GM21447 (cell line): ENCODE measurements around the gene KMT5C.

Experiments used
- ATAC-seq: cut with Tn5 transposase; IDR thresholded peaks from one replicate; pipeline ENCODE4 v1.9.1; 2021; ENCODE audit not compliant: unreplicated experiment

Gene KMT5C

GRCh38 chr19:55346725-55347441 is 7.2 kb downstream of the KMT5C start:
- ATAC-seq, result no peak

- no peak for ATAC-seq
These were observed 7.8 kb downstream of the KMT5C start for GRCh38 chr19:55347442-55348009.

- ATAC-seq, result no peak
These were observed 8.8 kb downstream of the KMT5C start for GRCh38 chr19:55348317-55349034.

GRCh38 chr19:55350620-55351315 is 11.1 kb downstream of the KMT5C start:
- no peak for ATAC-seq

GRCh38 chr19:55352040-55352439 is 12.4 kb downstream of the KMT5C start:
- ATAC-seq, result no peak

- ATAC-seq, result no peak
These were observed 13.0 kb downstream of the KMT5C start for GRCh38 chr19:55352549-55353145.

- ATAC-seq, result no peak
These were observed 13.7 kb downstream of the KMT5C start for GRCh38 chr19:55353356-55353802.

GRCh38 chr19:55353803-55354697 is 14.4 kb downstream of the KMT5C start:
- ATAC-seq, result no peak

- ATAC-seq, result no peak
These were observed 15.1 kb downstream of the KMT5C start, which contains the start of gene COX6B2 for GRCh38 chr19:55354698-55355212. TSS of gene COX6B2 (minus strand) at chr19:55354719. CDS start at chr19:55354521, 198 bp downstream.

- ATAC-seq, result no peak
These were observed 15.6 kb downstream of the KMT5C start for GRCh38 chr19:55355213-55355821.

- no peak for ATAC-seq
These were observed 18.8 kb downstream of the KMT5C start for GRCh38 chr19:55358493-55358892.

GRCh38 chr19:55358943-55359908 is 19.6 kb downstream of the KMT5C start:
- no peak for ATAC-seq

GRCh38 chr19:55360902-55361301 is 21.2 kb downstream of the KMT5C start:
- ATAC-seq, result no peak

GRCh38 chr19:55362174-55362989 is 22.7 kb downstream of the KMT5C start:
- no peak for ATAC-seq

- no peak for ATAC-seq
These were observed 23.5 kb downstream of the KMT5C start, which contains the start of gene GARIN5B for GRCh38 chr19:55362990-55363716. TSS of gene GARIN5B (minus strand) at chr19:55363260. CDS start at chr19:55363066, 194 bp downstream.

GRCh38 chr19:55365245-55365644 is 25.6 kb downstream of the KMT5C start:
- no peak for ATAC-seq

- ATAC-seq, result no peak
These were observed 26.3 kb downstream of the KMT5C start for GRCh38 chr19:55365964-55366363.
